HL-60 (cell line): ENCODE results near the gene FAT1.

Experiments used
- DNase-seq, 2 experiments: peaks; one replicate each; pipeline ENCODE4 v3.0.0-alpha.2; 2010 to 2020; ENCODE audit warnings: low read depth in 1 of 2, low spot score in 1 of 2
- H3K27ac ChIP-seq: fragments of 250-450 bp; sonication (Bioruptor Pico); replicated peaks from 2 replicates; pipeline ENCODE4 v1.5.1; 2020; ENCODE audit warnings: mild to moderate bottlenecking, moderate library complexity
- H3K27me3 ChIP-seq: fragments of 250-450 bp; sonication (Bioruptor Pico); 2 replicates; pipeline ENCODE4 v1.5.1; 2021; ENCODE audit warnings: mild to moderate bottlenecking, moderate library complexity; ENCODE audit not compliant: insufficient read depth, poor library complexity, severe bottlenecking
- H3K4me3 ChIP-seq: replicated peaks from 2 replicates; pipeline ENCODE4 v1.5.1; 2011; ENCODE audit warnings: mild to moderate bottlenecking, control low read depth, low read length; ENCODE audit not compliant: insufficient read depth
- GABPA ChIP-seq: IDR thresholded peaks from 2 replicates; pipeline ENCODE4 v1.6.1; 2012; ENCODE audit warnings: low read depth
- POLR2AphosphoS5 ChIP-seq: IDR thresholded peaks from 2 replicates; pipeline ENCODE4 v1.6.1; 2012; ENCODE audit warnings: low read depth
- SPI1 ChIP-seq: IDR thresholded peaks from 2 replicates; pipeline ENCODE4 v1.6.1; 2012; ENCODE audit warnings: low read depth, mild to moderate bottlenecking, borderline replicate concordance
- TF ChIP-seq, protein P1 (sequence below): IDR thresholded peaks from 2 replicates; pipeline ENCODE4 v1.6.1; 2012; ENCODE audit warnings: low read depth; ENCODE audit not compliant: insufficient replicate concordance
- TF ChIP-seq, protein P2 (sequence below): IDR thresholded peaks from one replicate; pipeline ENCODE4 v1.5.1; 2011; ENCODE audit warnings: low read length, control low read depth, inconsistent platforms; ENCODE audit not compliant: insufficient read depth

Gene FAT1

DNA sequence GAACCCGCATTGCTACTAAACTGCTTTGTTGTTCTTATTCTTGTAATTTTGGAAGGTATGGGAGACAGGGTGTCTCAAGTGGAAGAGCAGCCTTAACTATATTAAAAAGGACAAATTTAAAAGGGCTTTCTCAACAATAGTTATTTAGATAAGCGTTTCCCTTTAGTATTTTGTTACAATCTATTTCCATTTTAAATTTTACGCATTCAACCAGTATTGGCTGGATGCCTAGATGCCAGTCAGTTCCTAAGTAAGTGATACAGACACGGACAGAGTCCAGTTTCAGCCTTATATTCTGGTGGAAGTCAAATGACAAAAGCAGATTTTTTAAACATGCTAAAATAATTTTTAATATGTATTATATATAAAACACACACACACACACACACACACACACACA is 28.3 kb downstream of the FAT1 start:
- Histone ChIP-seq H3K27me3 (no peaks in the 10 kb centered on the region), H3K27ac (no peak overlapping the region), H3K4me3 (no peak overlapping the region)
- DNase-seq = no peak
- TF ChIP-seq SPI1 (no peak), GABPA (no peak)
- TF ChIP-seq, protein P1, sequence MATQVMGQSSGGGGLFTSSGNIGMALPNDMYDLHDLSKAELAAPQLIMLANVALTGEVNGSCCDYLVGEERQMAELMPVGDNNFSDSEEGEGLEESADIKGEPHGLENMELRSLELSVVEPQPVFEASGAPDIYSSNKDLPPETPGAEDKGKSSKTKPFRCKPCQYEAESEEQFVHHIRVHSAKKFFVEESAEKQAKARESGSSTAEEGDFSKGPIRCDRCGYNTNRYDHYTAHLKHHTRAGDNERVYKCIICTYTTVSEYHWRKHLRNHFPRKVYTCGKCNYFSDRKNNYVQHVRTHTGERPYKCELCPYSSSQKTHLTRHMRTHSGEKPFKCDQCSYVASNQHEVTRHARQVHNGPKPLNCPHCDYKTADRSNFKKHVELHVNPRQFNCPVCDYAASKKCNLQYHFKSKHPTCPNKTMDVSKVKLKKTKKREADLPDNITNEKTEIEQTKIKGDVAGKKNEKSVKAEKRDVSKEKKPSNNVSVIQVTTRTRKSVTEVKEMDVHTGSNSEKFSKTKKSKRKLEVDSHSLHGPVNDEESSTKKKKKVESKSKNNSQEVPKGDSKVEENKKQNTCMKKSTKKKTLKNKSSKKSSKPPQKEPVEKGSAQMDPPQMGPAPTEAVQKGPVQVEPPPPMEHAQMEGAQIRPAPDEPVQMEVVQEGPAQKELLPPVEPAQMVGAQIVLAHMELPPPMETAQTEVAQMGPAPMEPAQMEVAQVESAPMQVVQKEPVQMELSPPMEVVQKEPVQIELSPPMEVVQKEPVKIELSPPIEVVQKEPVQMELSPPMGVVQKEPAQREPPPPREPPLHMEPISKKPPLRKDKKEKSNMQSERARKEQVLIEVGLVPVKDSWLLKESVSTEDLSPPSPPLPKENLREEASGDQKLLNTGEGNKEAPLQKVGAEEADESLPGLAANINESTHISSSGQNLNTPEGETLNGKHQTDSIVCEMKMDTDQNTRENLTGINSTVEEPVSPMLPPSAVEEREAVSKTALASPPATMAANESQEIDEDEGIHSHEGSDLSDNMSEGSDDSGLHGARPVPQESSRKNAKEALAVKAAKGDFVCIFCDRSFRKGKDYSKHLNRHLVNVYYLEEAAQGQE = no peak

DNA sequence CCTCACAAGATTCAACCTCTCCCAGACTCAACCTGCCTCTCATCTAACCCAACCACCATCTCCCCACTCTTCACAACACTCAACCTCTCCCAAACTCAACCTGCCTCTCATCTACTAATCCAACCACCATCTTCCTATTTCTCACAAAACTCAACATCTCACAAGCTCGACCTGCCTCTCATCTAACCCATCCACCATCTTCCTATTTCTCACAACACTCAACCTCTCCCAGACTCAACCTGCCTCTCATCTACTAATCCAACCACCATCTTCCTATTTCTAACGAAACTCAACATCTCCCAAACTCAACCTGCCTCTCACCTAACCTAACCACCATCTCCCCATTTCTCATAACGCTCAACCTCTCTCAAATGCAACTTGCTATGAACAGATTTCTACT is 29.8 kb downstream of the FAT1 start:
- TF ChIP-seq, protein P2, sequence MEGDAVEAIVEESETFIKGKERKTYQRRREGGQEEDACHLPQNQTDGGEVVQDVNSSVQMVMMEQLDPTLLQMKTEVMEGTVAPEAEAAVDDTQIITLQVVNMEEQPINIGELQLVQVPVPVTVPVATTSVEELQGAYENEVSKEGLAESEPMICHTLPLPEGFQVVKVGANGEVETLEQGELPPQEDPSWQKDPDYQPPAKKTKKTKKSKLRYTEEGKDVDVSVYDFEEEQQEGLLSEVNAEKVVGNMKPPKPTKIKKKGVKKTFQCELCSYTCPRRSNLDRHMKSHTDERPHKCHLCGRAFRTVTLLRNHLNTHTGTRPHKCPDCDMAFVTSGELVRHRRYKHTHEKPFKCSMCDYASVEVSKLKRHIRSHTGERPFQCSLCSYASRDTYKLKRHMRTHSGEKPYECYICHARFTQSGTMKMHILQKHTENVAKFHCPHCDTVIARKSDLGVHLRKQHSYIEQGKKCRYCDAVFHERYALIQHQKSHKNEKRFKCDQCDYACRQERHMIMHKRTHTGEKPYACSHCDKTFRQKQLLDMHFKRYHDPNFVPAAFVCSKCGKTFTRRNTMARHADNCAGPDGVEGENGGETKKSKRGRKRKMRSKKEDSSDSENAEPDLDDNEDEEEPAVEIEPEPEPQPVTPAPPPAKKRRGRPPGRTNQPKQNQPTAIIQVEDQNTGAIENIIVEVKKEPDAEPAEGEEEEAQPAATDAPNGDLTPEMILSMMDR = no peak
- no peak for TF ChIP-seq POLR2AphosphoS5
- TF ChIP-seq, protein P1 = no peak
- no peak for TF ChIP-seq SPI1
- no peak for TF ChIP-seq GABPA
- H3K4me3 ChIP-seq = no peak overlapping the region
- DNase-seq = no peak
- H3K27me3 ChIP-seq = no peaks in the 10 kb centered on the region
- no peak overlapping the region for H3K27ac ChIP-seq

DNA sequence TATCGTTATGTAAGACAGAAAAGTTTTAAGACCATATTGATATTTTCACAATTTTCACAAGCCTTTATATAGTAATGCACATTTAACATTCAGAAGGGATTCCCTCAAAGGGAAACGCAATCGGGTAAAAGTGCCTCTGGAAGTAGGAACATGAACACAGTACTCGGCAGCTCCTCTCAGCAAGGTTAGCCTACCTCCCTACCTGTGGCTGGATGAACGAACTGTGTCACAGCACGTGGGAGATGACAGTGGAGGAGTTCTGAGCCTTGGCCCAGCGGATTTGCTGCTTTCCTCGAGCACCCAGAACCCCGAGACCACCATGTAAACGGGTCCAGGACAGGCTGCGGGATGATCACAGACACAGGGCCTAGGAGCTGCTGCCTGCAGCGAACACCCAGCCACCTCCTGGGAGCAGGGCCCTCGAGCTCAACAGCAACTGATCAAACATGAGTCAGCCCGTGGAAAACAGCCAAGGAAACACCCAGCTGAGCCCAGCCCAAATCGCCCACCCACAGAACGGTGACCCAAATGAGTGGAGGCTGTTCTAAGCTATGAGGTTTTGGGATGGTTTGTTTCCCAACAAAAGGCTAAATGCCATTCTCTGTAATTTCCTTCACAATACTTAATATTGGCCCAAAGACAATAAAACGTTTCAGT is 30.4 kb downstream of the FAT1 start:
- no peak for TF ChIP-seq GABPA
- TF ChIP-seq, protein P2 = no peak
- TF ChIP-seq, protein P1 = no peak
- TF ChIP-seq POLR2AphosphoS5 = no peak
- TF ChIP-seq SPI1 = no peak
- DNase-seq = no peak
- H3K4me3 ChIP-seq = no peak overlapping the region
- no peaks in the 10 kb centered on the region for H3K27me3 ChIP-seq
- H3K27ac ChIP-seq = no peak overlapping the region
